SK-N-SH (cell line): ENCODE measurements around the gene STX16.

ENCODE experiments used
- CTCF ChIP-seq: fragments of 200-600 bp; sonication (generic); IDR thresholded peaks from 2 replicates; pipeline ENCODE4 v1.6.1; 2017; ENCODE audit warnings: antibody characterized with exemption, mild to moderate bottlenecking, moderate library complexity
- NRF1 ChIP-seq: IDR thresholded peaks from 2 replicates; pipeline ENCODE4 v1.6.1; 2012; ENCODE audit warnings: low read depth, mild to moderate bottlenecking, low read length
- RCOR1 ChIP-seq: fragments of 150-350 bp; IDR thresholded peaks from 2 replicates; pipeline ENCODE4 v1.6.1; 2017; ENCODE audit warnings: antibody characterized with exemption, low read length
- YY1 ChIP-seq: IDR thresholded peaks from 2 replicates; pipeline ENCODE4 v1.4.0; 2012; ENCODE audit warnings: low read depth, mild to moderate bottlenecking

GRCh38 chr20:58625585-58625984, 25.5 kb upstream of the STX16 start:
- TF ChIP-seq CTCF = no peak
- TF ChIP-seq YY1 = no peak
- no peak for TF ChIP-seq NRF1
- no peak for TF ChIP-seq RCOR1
